Measurements from ENCODE around the gene NINJ2. TPM values are rescaled to one million over a fixed set of nuclear protein-coding genes. Genes with fewer than 3 reads are reported as not detected.
A peak's percentile ranks its signal among the peaks of the same experiment; 100 is the strongest.

The NINJ2 gene
- total and polyA plus RNA-seq, 7 donors: 2.0 to 12.3 (median 7.2) TPM

DNA sequence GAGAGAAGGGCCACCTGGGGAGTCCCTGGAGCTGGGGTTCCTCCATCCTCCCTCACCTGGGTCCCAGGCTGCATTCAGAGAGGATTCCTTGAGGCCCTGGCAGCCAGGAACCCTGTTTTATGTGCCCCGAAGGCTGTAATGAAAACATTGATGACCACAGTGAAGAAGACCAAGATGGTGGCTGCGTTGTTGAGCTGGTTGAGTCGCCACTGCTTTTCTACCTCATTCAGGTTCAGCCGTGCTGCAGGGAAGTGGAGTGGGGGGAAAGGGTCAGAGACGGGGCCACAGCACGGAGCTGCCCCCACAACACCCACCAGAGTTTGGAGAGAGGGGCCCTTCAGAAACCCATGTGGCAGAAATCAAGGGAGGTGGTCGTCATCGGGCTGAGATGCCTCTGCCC lies 98.1 kb downstream of the NINJ2 start:
- peaks cover 0 to 9% (median 4%) of the 10 kb centered on the region in 4 donors for H3K4me1 ChIP-seq
- no peak for DNase-seq
- H3K27me3 ChIP-seq: no peaks in the 10 kb centered on the region
- H3K4me3 ChIP-seq: no peak overlapping the region
- TF ChIP-seq EP300 (IDR thresholded peaks at IDR 0.05) (no peak), POLR2A (IDR thresholded peaks at IDR 0.05) (no peak), POLR2AphosphoS5 (IDR thresholded peaks at IDR 0.05) (no peak)
- TF ChIP-seq, protein P1, sequence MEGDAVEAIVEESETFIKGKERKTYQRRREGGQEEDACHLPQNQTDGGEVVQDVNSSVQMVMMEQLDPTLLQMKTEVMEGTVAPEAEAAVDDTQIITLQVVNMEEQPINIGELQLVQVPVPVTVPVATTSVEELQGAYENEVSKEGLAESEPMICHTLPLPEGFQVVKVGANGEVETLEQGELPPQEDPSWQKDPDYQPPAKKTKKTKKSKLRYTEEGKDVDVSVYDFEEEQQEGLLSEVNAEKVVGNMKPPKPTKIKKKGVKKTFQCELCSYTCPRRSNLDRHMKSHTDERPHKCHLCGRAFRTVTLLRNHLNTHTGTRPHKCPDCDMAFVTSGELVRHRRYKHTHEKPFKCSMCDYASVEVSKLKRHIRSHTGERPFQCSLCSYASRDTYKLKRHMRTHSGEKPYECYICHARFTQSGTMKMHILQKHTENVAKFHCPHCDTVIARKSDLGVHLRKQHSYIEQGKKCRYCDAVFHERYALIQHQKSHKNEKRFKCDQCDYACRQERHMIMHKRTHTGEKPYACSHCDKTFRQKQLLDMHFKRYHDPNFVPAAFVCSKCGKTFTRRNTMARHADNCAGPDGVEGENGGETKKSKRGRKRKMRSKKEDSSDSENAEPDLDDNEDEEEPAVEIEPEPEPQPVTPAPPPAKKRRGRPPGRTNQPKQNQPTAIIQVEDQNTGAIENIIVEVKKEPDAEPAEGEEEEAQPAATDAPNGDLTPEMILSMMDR (IDR thresholded peaks at IDR 0.05): no peak
- no peaks in the 10 kb centered on the region for H3K36me3 ChIP-seq
- 87 to 94% methylated on average over 8 of the region's 8 CpGs for WGBS, 2 donors
- no peaks in the 10 kb centered on the region for H3K9me3 ChIP-seq
- H3K27ac ChIP-seq: no peak overlapping the region
- intact Hi-C loops (cut with DNase I): loop anchor here (10.0 kb wide), 1 partner anchor 530 kb away; no protein-coding TSS in a partner anchor

- no peak overlapping the region for H3K27ac ChIP-seq
- WGBS, 2 donors: 47 to 52% methylated on average over 7 of the region's 7 CpGs
- no peak for TF ChIP-seq POLR2A (IDR thresholded peaks at IDR 0.05)
- no peak for TF ChIP-seq EP300 (IDR thresholded peaks at IDR 0.05)
- TF ChIP-seq, protein P1 (IDR thresholded peaks at IDR 0.05): no peak
- no peaks in the 10 kb centered on the region for H3K27me3 ChIP-seq
- DNase-seq: no peak
- H3K4me3 ChIP-seq: no peak overlapping the region
- H3K36me3 ChIP-seq: no peaks in the 10 kb centered on the region
- H3K9me3 ChIP-seq: no peaks in the 10 kb centered on the region
- no peaks in the 10 kb centered on the region for H3K4me1 ChIP-seq
- intact Hi-C loops (cut with DNase I): loop anchor here (10.0 kb wide), 1 partner anchor 531 kb away; no protein-coding TSS in a partner anchor
Measured at GRCh38 chr12:563787-564298, 99.4 kb downstream of the NINJ2 start.

- Histone ChIP-seq H3K27ac (no peak overlapping the region), H3K4me3 (peak overlapping the region in 1 of 4 donors; percentile 15), H3K4me1 (no peaks in the 10 kb centered on the region), H3K36me3 (no peaks in the 10 kb centered on the region), H3K27me3 (no peaks in the 10 kb centered on the region), H3K9me3 (no peaks in the 10 kb centered on the region)
- 46 to 52% methylated on average over 8 of the region's 8 CpGs for WGBS, 2 donors
- TF ChIP-seq POLR2A (IDR thresholded peaks at IDR 0.05) (no peak), EP300 (IDR thresholded peaks at IDR 0.05) (no peak), POLR2AphosphoS5 (IDR thresholded peaks at IDR 0.05) (no peak)
- TF ChIP-seq, protein P1 (IDR thresholded peaks at IDR 0.05): no peak
- DNase-seq: no peak
- intact Hi-C loops (cut with DNase I): loop anchor here (10.0 kb wide), 1 partner anchor 531 kb away; no protein-coding TSS in a partner anchor
Measured at GRCh38 chr12:563250-563781, 99.9 kb downstream of the NINJ2 start.

GRCh38 chr12:562634-563033 lies 100.6 kb downstream of the NINJ2 start:
- Histone ChIP-seq H3K27me3 (no peaks in the 10 kb centered on the region), H3K4me3 (peak overlapping the region in 2 of 4 donors; percentile 15 to 17), H3K27ac (no peak overlapping the region), H3K36me3 (no peaks in the 10 kb centered on the region), H3K4me1 (no peaks in the 10 kb centered on the region), H3K9me3 (no peaks in the 10 kb centered on the region)
- WGBS, 2 donors: 83 to 91% methylated on average over 12 of the region's 12 CpGs
- no peak for DNase-seq
- intact Hi-C loops (cut with DNase I): loop anchor here (10.0 kb wide), 1 partner anchor 532 kb away; no protein-coding TSS in a partner anchor
- TF ChIP-seq POLR2A (IDR thresholded peaks at IDR 0.05) (no peak), EP300 (IDR thresholded peaks at IDR 0.05) (no peak), POLR2AphosphoS5 (IDR thresholded peaks at IDR 0.05) (no peak)
- TF ChIP-seq, protein P1 (IDR thresholded peaks at IDR 0.05): no peak

Data from sigmoid colon (tissue), 7 donors.